SIG-M5 treated with dmso at 0.1 percent for 504 hours (cell line): ENCODE measurements around the gene IL1R1.

Experiments used
- DNase-seq: peaks from one replicate; lab custom pipeline; 2025; ENCODE audit not compliant: unreplicated experiment; lab: John Stamatoyannopoulos, UW

Gene IL1R1

GRCh38 chr2:102166189-102166845 lies 23.8 kb downstream of the IL1R1 start:
- peak; percentile 33 for DNase-seq

GRCh38 chr2:102168026-102168771 lies 25.7 kb downstream of the IL1R1 start:
- DNase-seq, result no peak

GRCh38 chr2:102171946-102172345 lies 29.4 kb downstream of the IL1R1 start:
- DNase-seq, result no peak

- DNase-seq, result peak; percentile 27
These were observed 30.2 kb downstream of the IL1R1 start for GRCh38 chr2:102172745-102173144.

GRCh38 chr2:102176172-102176571 lies 33.6 kb downstream of the IL1R1 start:
- no peak for DNase-seq

GRCh38 chr2:102177814-102178478 lies 35.4 kb downstream of the IL1R1 start:
- no peak for DNase-seq

GRCh38 chr2:102179061-102179460 lies 36.5 kb downstream of the IL1R1 start:
- DNase-seq, result no peak

GRCh38 chr2:102179788-102180686 lies 37.5 kb downstream of the IL1R1 start:
- DNase-seq, result no peak

GRCh38 chr2:102180687-102180999 lies 38.1 kb downstream of the IL1R1 start:
- DNase-seq, result no peak

- no peak for DNase-seq
These were observed 38.8 kb downstream of the IL1R1 start for GRCh38 chr2:102181376-102181775.

GRCh38 chr2:102181919-102182635 lies 39.5 kb downstream of the IL1R1 start:
- DNase-seq, result peak; percentile 23

- DNase-seq, result no peak
These were observed 41.5 kb downstream of the IL1R1 start for GRCh38 chr2:102184018-102184417.

- DNase-seq, result no peak
These were observed 42.0 kb downstream of the IL1R1 start for GRCh38 chr2:102184568-102184967.

- no peak for DNase-seq
These were observed 42.8 kb downstream of the IL1R1 start for GRCh38 chr2:102185347-102185746.

GRCh38 chr2:102186791-102187495 lies 44.4 kb downstream of the IL1R1 start, which contains the start of gene IL1RL2:
TSS of gene IL1RL2 (plus strand) at chr2:102187023. CDS start at chr2:102187868, 845 bp downstream.
- no peak for DNase-seq

GRCh38 chr2:102187496-102188150 lies 45.1 kb downstream of the IL1R1 start:
- DNase-seq, result no peak

- no peak for DNase-seq
These were observed 48.0 kb downstream of the IL1R1 start for GRCh38 chr2:102190430-102191107.

GRCh38 chr2:102191501-102191900 lies 49.0 kb downstream of the IL1R1 start:
- no peak for DNase-seq

GRCh38 chr2:102193074-102193473 lies 50.5 kb downstream of the IL1R1 start:
- DNase-seq, result no peak
